Panc1 (cell line): Measurements from ENCODE around the gene PELI1. TPM values are rescaled to one million over a fixed set of nuclear protein-coding genes. Genes with fewer than 3 reads are reported as not detected.

Source experiments
- ATAC-seq: fragments of 200-7000 bp; cut with Tn5 transposase; 2 replicates; pipeline ENCODE4 v1.9.1; 2020; ENCODE audit warnings: mild to moderate bottlenecking, moderate library complexity
- BruUV-seq: library from RNA; stranded (reverse); fragments of 400-500 nt; replicated peaks from 2 replicates; lab custom pipeline; 2021; lab: Mats Ljungman, UMichigan
- CTCF ChIA-PET: fragments of 300-600 bp; sonication (Branson Sonifier 250); formaldehyde crosslinking; loops from one replicate; lab custom pipeline; 2022; ENCODE audit warnings: antibody characterized with exemption; lab: Charles Lee
- POLR2A ChIA-PET: fragments of 300-600 bp; sonication (Branson Sonifier 250); formaldehyde crosslinking; loops from one replicate; lab custom pipeline; 2022; ENCODE audit warnings: antibody characterized with exemption; lab: Charles Lee
- DNase-seq: peaks from one replicate; pipeline ENCODE4 v3.0.0-alpha.2; 2010; ENCODE audit warnings: low read depth, low spot score
- H3K27ac ChIP-seq: 2 replicates; pipeline ENCODE4 v1.5.1; 2011; ENCODE audit warnings: mild to moderate bottlenecking, low read length, inconsistent platforms
- H3K27me3 ChIP-seq: fragments of 200-500 bp; sonication (Bioruptor generic); 2 replicates; pipeline ENCODE4 v1.6.0; 2014; ENCODE audit warnings: low read length, inconsistent platforms; ENCODE audit not compliant: control insufficient read depth, insufficient read depth
- H3K36me3 ChIP-seq: fragments of 200-500 bp; sonication (Bioruptor generic); 2 replicates; pipeline ENCODE4 v1.5.1; 2014; ENCODE audit warnings: inconsistent platforms, mild to moderate bottlenecking, low read length, moderate library complexity; ENCODE audit not compliant: control insufficient read depth, insufficient read depth
- H3K4me1 ChIP-seq: 2 replicates; pipeline ENCODE4 v1.5.1; 2011; ENCODE audit warnings: inconsistent platforms, mild to moderate bottlenecking, low read length, moderate library complexity; ENCODE audit not compliant: control insufficient read depth, insufficient read depth
- H3K4me3 ChIP-seq, 2 experiments: 2 replicates each; pipeline ENCODE4 v1.5.1; 2011 to 2012; ENCODE audit warnings: low read depth in 2 of 2, low read length in 2 of 2, mild to moderate bottlenecking in 2 of 2, inconsistent platforms in 1 of 2, moderate library complexity in 1 of 2
- H3K9me3 ChIP-seq: fragments of 200-500 bp; sonication (Bioruptor generic); 2 replicates; pipeline ENCODE4 v1.5.1; 2014; ENCODE audit warnings: low read depth, mild to moderate bottlenecking, inconsistent platforms, low read length, moderate library complexity; ENCODE audit not compliant: control insufficient read depth, insufficient read depth
- CTCF ChIP-seq: fragments of 450-650 bp; IDR thresholded peaks from 2 replicates; pipeline ENCODE4 v1.5.1; 2017; ENCODE audit warnings: mild to moderate bottlenecking
- POLR2AphosphoS5 ChIP-seq: IDR thresholded peaks from 2 replicates; pipeline ENCODE4 v1.6.1; 2012; ENCODE audit warnings: mild to moderate bottlenecking, low read depth, low read length, moderate library complexity
- REST ChIP-seq, 2 experiments: IDR thresholded peaks; 2 replicates each; pipeline ENCODE4 v1.6.1; 2011 to 2012; ENCODE audit warnings: low read depth in 2 of 2, control low read depth in 1 of 2, low read length in 1 of 2, mild to moderate bottlenecking in 1 of 2, moderate library complexity in 1 of 2; ENCODE audit not compliant: insufficient read depth in 1 of 2
- SIN3A ChIP-seq: IDR thresholded peaks from 2 replicates; pipeline ENCODE4 v1.6.1; 2012; ENCODE audit warnings: low read depth, mild to moderate bottlenecking, low read length, moderate library complexity, borderline replicate concordance; ENCODE audit not compliant: insufficient read depth
- TCF7L2 ChIP-seq: IDR thresholded peaks from 2 replicates; pipeline ENCODE4 v1.6.1; 2011; ENCODE audit warnings: mild to moderate bottlenecking, low read depth, low read length, inconsistent platforms
- in situ Hi-C: cut with HindIII; loops from 2 replicates; pipeline ENCODE4 v1.10.0; 2016; ENCODE audit warnings: low sequenced_read_pairs, low pct_unique_long_range_greater_than_20kb
- intact Hi-C: fragments of 100-400 bp; cut with micrococcal nuclease; formaldehyde crosslinking; loops from one replicate; pipeline ENCODE4 v1.10.0; 2022; ENCODE audit not compliant: unreplicated experiment
- total RNA-seq: library from RNA; stranded (reverse); gene quantifications from one replicate; pipeline ENCODE4 v1.2.1, GENCODE V29; 2021; ENCODE audit not compliant: unreplicated experiment

Gene PELI1
- total RNA-seq, 1 experiment from 2014 or later: 6.7 TPM

GRCh38 chr2:64173156-64174135, 29.2 kb upstream of the PELI1 start:
- no TSS peak for BruUV-seq
- DNase-seq (no peak), ATAC-seq (no peak)
- Histone ChIP-seq H3K4me1 (no peaks in the 10 kb centered on the region), H3K36me3 (no peaks in the 10 kb centered on the region), H3K27me3 (peaks cover 6% of the 10 kb centered on the region), H3K4me3 (no peak overlapping the region), H3K27ac (no peak overlapping the region), H3K9me3 (no peaks in the 10 kb centered on the region)
- intact Hi-C loops: no loop called here
- in situ Hi-C loops: no loop called here
- CTCF ChIA-PET: no interaction called here
- POLR2A ChIA-PET: no interaction called here
- TF ChIP-seq SIN3A: no peak
- TF ChIP-seq POLR2AphosphoS5: no peak
- no peak for TF ChIP-seq TCF7L2
- no peak for TF ChIP-seq CTCF
- TF ChIP-seq REST (IDR thresholded peaks at IDR 0.05; ENCODE audit: insufficient read depth in 1 of 2, low read depth in 2 of 2, low read length in 1 of 2): no peak

DNA sequence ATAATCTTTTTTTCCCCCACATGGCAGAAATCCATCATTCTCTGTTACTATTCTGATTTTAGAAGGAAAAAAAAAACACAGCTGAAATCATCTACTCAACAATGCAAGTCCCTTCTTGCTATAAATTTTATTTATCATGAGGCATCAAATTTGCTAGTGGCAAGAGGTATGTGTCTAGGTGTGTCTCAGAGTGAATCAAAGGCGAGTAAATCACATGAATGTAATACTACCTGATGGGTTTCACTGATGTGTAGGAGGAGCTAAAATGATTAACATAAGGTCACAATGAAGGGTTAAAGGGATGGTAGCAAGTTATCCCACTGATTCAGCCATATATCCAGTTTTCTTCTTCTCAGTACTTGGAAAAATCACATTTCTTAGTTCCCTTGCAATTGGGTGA, 24.5 kb upstream of the PELI1 start:
- DNase-seq: no peak
- Histone ChIP-seq H3K4me1 (no peaks in the 10 kb centered on the region), H3K4me3 (no peak overlapping the region), H3K27ac (no peak overlapping the region), H3K9me3 (no peaks in the 10 kb centered on the region), H3K27me3 (peaks cover 6% of the 10 kb centered on the region), H3K36me3 (no peaks in the 10 kb centered on the region)
- in situ Hi-C loops (no loop called here), intact Hi-C loops (no loop called here)
- no peak for ATAC-seq
- POLR2A ChIA-PET: interaction anchor here (0.6 kb wide), 1 partner anchor 159 kb away, joined by 3 read pairs; no protein-coding TSS in a partner anchor
- no peak for TF ChIP-seq REST (IDR thresholded peaks at IDR 0.05; ENCODE audit: insufficient read depth in 1 of 2, low read depth in 2 of 2, low read length in 1 of 2)
- TF ChIP-seq SIN3A: no peak
- no peak for TF ChIP-seq POLR2AphosphoS5
- no peak for TF ChIP-seq CTCF
- TF ChIP-seq TCF7L2: no peak
- CTCF ChIA-PET: no interaction called here
- BruUV-seq: no TSS peak
